ENCODE data around the gene DNAJB1. TPM values are rescaled to one million over a fixed set of nuclear protein-coding genes. Genes with fewer than 3 reads are reported as not detected.
"Not testable (repeated sequence)": the region's sequence is repeated elsewhere in the genome, so short reads cannot be mapped to it uniquely, and the experiment has no call there.

Gene DNAJB1
- total and polyA plus RNA-seq, 2 experiments from 2014 or later, result 101 to 124 TPM

DNA sequence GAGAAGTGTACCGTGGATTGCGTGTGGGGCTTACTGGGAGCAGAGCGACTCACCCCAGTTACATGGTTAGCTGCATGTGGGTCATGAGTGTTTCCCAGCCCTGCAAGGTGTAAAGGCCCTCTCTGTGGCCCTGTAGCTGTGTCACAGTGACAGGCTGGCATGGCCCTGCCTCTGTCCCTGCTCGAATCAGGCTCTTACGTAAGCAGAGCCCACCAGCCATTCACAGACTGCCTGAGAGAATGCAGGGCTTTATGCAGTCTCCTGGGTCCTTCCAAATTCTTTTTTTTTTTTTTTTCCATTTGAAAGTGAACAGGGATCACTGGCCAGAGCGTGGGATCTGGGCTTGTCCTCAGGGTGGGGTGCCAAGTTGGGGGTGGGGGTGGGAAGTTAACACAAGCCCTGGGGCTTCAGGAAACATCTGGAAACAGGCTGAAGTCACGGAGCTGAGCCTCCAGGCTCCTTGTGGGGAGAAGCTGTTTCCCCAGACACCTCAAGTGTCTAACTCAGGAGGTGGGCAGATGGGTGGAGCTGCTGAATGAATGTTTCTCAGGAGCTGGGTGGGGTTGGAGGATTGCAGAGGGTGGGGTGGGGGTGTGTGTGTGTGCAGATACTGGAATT lies 24.6 kb upstream of the DNAJB1 start:
- no peaks in the 10 kb centered on the region for H4K20me1 ChIP-seq (ENCODE audit: insufficient read depth)
- 0 out of 2 replicates have a peak overlapping the region, but pooled peaks have one; percentile 7 for H3K9ac ChIP-seq
- no peaks in the 10 kb centered on the region for H3F3A ChIP-seq (ENCODE audit: insufficient read depth)
- no peaks in the 10 kb centered on the region for H3K27me3 ChIP-seq (replicated peaks; ENCODE audit: insufficient read depth)
- H2AFZ ChIP-seq, result no peak overlapping the region
- H3K9me3 ChIP-seq (ENCODE audit: low read depth), result no peaks in the 10 kb centered on the region
- peaks cover 6% of the 10 kb centered on the region; the same call in 1 of the 2 replicates for H3K79me2 ChIP-seq (ENCODE audit: insufficient read depth)
- WGBS, 2 experiments (ENCODE audit: low coverage in 1 of 2, low lambda C conversion rate in 2 of 2, missing lambda C conversion rate in 2 of 2), result 49 to 56% methylated on average over 6 to 7 of the region's 7 CpGs
- no peaks in the 10 kb centered on the region for H3K4me1 ChIP-seq (ENCODE audit: insufficient read depth)
- H3K4me3 ChIP-seq, result no peak overlapping the region
- H3K27ac ChIP-seq, result peak overlapping the region; percentile 31; the same call in 1 of the 2 replicates
- DNase-seq, result peak; percentile 77
- in situ Hi-C loops (cut with MboI), result no loop called here
- H3K4me2 ChIP-seq (ENCODE audit: unreplicated experiment), result no peak overlapping the region
- no peaks in the 10 kb centered on the region for H3K36me3 ChIP-seq (ENCODE audit: low read depth)
- no peaks in the 10 kb centered on the region for H3K9me2 ChIP-seq (ENCODE audit: insufficient read depth)
- TF ChIP-seq EZH2phosphoT487 (IDR thresholded peaks at IDR 0.05; ENCODE audit: insufficient read depth, low read depth) (no peak), EZH2 (IDR thresholded peaks at IDR 0.05; ENCODE audit: insufficient read depth, poor library complexity, severe bottlenecking) (no peak)

DNA sequence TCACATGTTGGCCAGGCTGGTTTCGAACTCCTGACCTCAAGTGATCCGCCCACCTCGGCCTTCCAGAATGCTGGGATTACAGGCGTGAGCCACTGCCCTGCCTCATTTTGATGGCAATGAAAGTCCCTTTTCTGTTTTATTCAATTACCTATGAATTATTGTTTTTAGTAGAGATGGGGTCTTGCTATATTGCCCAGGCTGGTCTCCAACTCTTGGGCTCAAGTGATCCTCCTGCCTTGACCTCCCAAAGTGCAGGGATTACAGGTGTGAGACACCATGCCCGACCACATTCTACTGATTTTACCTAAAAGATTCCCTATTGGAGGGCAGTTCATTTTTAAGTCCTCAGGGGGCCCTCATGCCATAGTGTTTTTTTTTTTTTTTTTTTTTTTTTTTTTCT lies 23.8 kb upstream of the DNAJB1 start:
- H3F3A ChIP-seq (ENCODE audit: insufficient read depth); H3K9me3 ChIP-seq (ENCODE audit: low read depth); in situ Hi-C loops (cut with MboI); H3K79me2 ChIP-seq (ENCODE audit: insufficient read depth); H3K4me2 ChIP-seq (ENCODE audit: unreplicated experiment); H2AFZ ChIP-seq; H3K27me3 ChIP-seq (replicated peaks; ENCODE audit: insufficient read depth); DNase-seq; H3K9me2 ChIP-seq (ENCODE audit: insufficient read depth); H3K4me1 ChIP-seq (ENCODE audit: insufficient read depth); H4K20me1 ChIP-seq (ENCODE audit: insufficient read depth); H3K36me3 ChIP-seq (ENCODE audit: low read depth); H3K9ac ChIP-seq; H3K4me3 ChIP-seq: not testable (repeated sequence)
- 0 out of 2 replicates have a peak overlapping the region, but pooled peaks have one; percentile 18 for H3K27ac ChIP-seq
- 80 to 82% methylated on average over 5 of the region's 5 CpGs for WGBS, 2 experiments (ENCODE audit: low coverage in 1 of 2, low lambda C conversion rate in 2 of 2, missing lambda C conversion rate in 2 of 2)

DNA sequence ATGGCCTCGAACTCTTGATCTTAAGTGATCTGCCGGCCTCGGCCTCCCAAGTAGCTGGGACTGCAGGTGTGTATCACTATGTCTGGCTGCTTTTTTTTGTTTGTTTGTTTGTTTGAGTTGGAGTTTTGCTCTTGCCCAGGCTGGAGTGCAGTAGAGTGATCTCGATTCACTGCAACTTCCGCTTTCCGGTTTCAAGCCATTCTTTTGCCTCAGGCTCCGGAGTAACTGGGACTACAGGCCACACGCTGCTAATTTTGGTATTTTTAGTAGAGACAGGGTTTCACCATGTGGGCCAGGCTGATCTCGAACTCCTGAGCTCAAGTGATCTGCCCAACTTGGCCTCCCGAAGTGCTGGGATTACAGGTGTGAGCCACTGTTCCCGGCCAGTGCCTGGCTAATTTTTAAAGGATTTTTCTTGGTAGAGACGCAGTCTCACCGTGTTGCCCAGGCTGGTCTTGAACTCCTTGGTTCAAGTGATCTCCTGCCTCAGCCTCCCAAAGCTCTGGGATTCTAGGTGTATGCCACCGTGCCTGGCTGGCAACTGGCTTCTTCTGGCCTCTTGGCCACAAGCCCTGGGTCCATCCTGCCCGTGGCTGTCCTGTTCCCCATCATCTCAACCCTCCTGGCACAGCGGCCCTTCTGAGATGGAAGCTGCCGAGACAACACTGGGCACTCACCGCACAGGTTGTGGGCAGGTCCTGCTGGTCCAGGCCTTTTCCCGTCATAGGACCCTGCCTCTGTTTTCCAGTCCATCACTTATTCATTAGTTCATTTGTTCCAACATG lies 22.7 kb upstream of the DNAJB1 start:
- H3K4me2 ChIP-seq (ENCODE audit: unreplicated experiment), result no peak overlapping the region
- TF ChIP-seq EZH2phosphoT487 (IDR thresholded peaks at IDR 0.05; ENCODE audit: insufficient read depth, low read depth) (no peak), EZH2 (IDR thresholded peaks at IDR 0.05; ENCODE audit: insufficient read depth, poor library complexity, severe bottlenecking) (no peak)
- 87 to 88% methylated on average over 19 of the region's 19 CpGs for WGBS, 2 experiments (ENCODE audit: low coverage in 1 of 2, low lambda C conversion rate in 2 of 2, missing lambda C conversion rate in 2 of 2)

DNA sequence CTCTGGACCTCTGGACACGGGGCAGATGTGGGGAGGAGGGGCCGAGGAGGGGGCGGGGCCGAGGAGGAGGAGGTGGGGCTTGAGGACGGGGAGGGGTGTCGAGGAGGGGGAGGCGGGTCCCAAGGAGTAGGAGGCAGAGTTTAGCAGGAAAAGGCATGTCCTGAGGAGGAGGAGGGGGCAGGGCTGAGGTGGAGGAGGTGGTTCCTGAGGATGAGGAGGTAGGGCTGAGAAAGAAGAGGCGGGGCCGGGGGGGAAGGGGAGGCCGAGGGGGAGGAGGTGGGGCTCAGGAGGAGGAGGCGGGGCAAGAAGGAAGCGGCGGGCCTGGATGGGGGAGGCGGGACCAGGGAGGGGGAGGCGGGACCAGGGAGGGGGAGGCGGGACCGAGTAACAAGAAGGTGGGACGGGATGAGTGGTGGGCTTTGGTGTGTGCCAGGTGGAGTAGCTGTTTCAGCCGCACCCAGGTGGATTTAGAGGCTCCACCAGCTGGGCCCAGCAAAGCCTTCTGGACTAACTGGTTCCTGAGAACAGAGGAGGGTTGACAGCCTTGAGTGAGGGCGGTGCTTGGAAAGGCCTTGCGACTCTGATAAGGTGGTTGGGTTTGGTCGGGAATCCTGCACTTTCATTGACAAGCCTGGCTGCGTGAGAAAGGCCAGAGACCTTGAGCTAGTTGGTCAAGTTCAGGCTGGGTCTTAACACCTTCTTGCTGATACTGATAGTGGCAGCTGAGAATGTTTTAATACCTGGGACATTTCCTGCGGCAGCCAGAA lies 18.9 kb upstream of the DNAJB1 start:
- no peaks in the 10 kb centered on the region for H3K4me1 ChIP-seq (ENCODE audit: insufficient read depth)
- peaks cover 20% of the 10 kb centered on the region for H3K79me2 ChIP-seq (ENCODE audit: insufficient read depth)
- no peaks in the 10 kb centered on the region for H3K9me2 ChIP-seq (ENCODE audit: insufficient read depth)
- no peaks in the 10 kb centered on the region for H3K9me3 ChIP-seq (ENCODE audit: low read depth)
- H3K27ac ChIP-seq, result no peak overlapping the region
- TF ChIP-seq EZH2phosphoT487 (IDR thresholded peaks at IDR 0.05; ENCODE audit: insufficient read depth, low read depth) (no peak), EZH2 (IDR thresholded peaks at IDR 0.05; ENCODE audit: insufficient read depth, poor library complexity, severe bottlenecking) (no peak)
- no peaks in the 10 kb centered on the region for H3K36me3 ChIP-seq (ENCODE audit: low read depth)
- H3F3A ChIP-seq (ENCODE audit: insufficient read depth), result no peaks in the 10 kb centered on the region
- H2AFZ ChIP-seq, result no peak overlapping the region
- no peaks in the 10 kb centered on the region for H3K27me3 ChIP-seq (replicated peaks; ENCODE audit: insufficient read depth)
- peak; percentile 50 for DNase-seq
- H3K9ac ChIP-seq, result no peak overlapping the region
- 28 to 72% methylated on average over 5 to 24 of the region's 24 CpGs for WGBS, 2 experiments (ENCODE audit: low coverage in 1 of 2, low lambda C conversion rate in 2 of 2, missing lambda C conversion rate in 2 of 2)
- no peaks in the 10 kb centered on the region for H4K20me1 ChIP-seq (ENCODE audit: insufficient read depth)
- no peak overlapping the region for H3K4me2 ChIP-seq (ENCODE audit: unreplicated experiment)
- in situ Hi-C loops (cut with MboI), result no loop called here
- H3K4me3 ChIP-seq, result no peak overlapping the region

More for the DNA sequence above, 22.7 kb upstream of the DNAJB1 start:
- in situ Hi-C loops (cut with MboI), result no loop called here
- Histone ChIP-seq H3K36me3 (ENCODE audit: low read depth) (no peaks in the 10 kb centered on the region), H3K27me3 (replicated peaks; ENCODE audit: insufficient read depth) (no peaks in the 10 kb centered on the region), H4K20me1 (ENCODE audit: insufficient read depth) (no peaks in the 10 kb centered on the region), H3F3A (ENCODE audit: insufficient read depth) (no peaks in the 10 kb centered on the region), H3K4me1 (ENCODE audit: insufficient read depth) (no peaks in the 10 kb centered on the region), H3K4me3 (no peak overlapping the region), H3K9ac (no peak overlapping the region), H3K27ac (no peak overlapping the region), H3K9me2 (ENCODE audit: insufficient read depth) (no peaks in the 10 kb centered on the region), H2AFZ (no peak overlapping the region), H3K79me2 (ENCODE audit: insufficient read depth) (peaks cover 6% of the 10 kb centered on the region; the same call in 1 of the 2 replicates), H3K9me3 (ENCODE audit: low read depth) (no peaks in the 10 kb centered on the region)
- no peak for DNase-seq

Data from GM23248 (cell line).